HepG2 (cell line): ENCODE data around the gene SIGLEC15. TPM values are rescaled to one million over a fixed set of nuclear protein-coding genes. Genes with fewer than 3 reads are reported as not detected.
"Not testable (repeated sequence)": the region's sequence is repeated elsewhere in the genome, so short reads cannot be mapped to it uniquely, and the experiment has no call there.

ENCODE experiments used
- GFI1 ChIP-seq: sonication (generic); formaldehyde crosslinking; IDR thresholded peaks from 2 replicates; pipeline ENCODE4 v1.5.0; 2020; ENCODE audit warnings: missing genetic modification reagents, mild to moderate bottlenecking, borderline replicate concordance
- NR2F1 ChIP-seq, 2 experiments: fragments of 450-650 bp in 1 of 2; formaldehyde crosslinking in 1 of 2; IDR thresholded peaks; 2 replicates each; pipeline versions ENCODE4 v1.5.0 to v1.6.1; 2016 to 2020; ENCODE audit warnings: mild to moderate bottlenecking in 1 of 2, missing compliant biosample characterization in 1 of 2, missing genetic modification reagents in 1 of 2, moderate library complexity in 1 of 2
- NR2F6 ChIP-seq, 2 experiments: IDR thresholded peaks; 2 replicates each; pipeline ENCODE4 v1.6.1; 2016; ENCODE audit warnings: antibody characterized with exemption in 1 of 2, mild to moderate bottlenecking in 1 of 2
- RXRB ChIP-seq: IDR thresholded peaks from 2 replicates; pipeline ENCODE4 v1.6.1; 2016; ENCODE audit warnings: borderline replicate concordance, missing genetic modification reagents, missing compliant biosample characterization
- ZMYM4 ChIP-seq: sonication (generic); formaldehyde crosslinking; IDR thresholded peaks from 2 replicates; pipeline ENCODE4 v1.8.1; 2023; ENCODE audit warnings: mild to moderate bottlenecking, missing genetic modification reagents
- polyA plus RNA-seq, 8 experiments: library from polyadenylated mRNA; depleted of rRNA in 3 of 8; stranded (reverse) in 7 of 8; unstranded in 1 of 8; fragments of >200 nt; fragmentation: Illumina TruSeq in 4 of 8; extraction: Trizol in 4 of 8; gene quantifications; 2 replicates each; pipeline versions ENCODE4 v1.2.1 to v1.2.3, GENCODE V29; 2011 to 2016; ENCODE audit warnings: low read depth in 4 of 8, missing spikeins in 1 of 8, mixed read lengths in 1 of 8; ENCODE audit not compliant: insufficient read depth in 1 of 8
- total RNA-seq, 5 experiments: library from RNA; depleted of rRNA; stranded (reverse); fragments of >200 nt; fragmentation: Illumina TruSeq; extraction: Trizol; gene quantifications; 2 replicates each; pipeline ENCODE4 v1.2.3, GENCODE V29; 2016; ENCODE audit warnings: low read depth in 1 of 5
- TF ChIP-seq, protein P1 (sequence below), 2 experiments: sonication (generic) in 1 of 2; formaldehyde crosslinking in 1 of 2; IDR thresholded peaks; 2 replicates each; pipeline versions ENCODE4 v1.4.0 to v1.6.1; 2016 to 2020; ENCODE audit warnings: borderline replicate concordance in 1 of 2, low read depth in 1 of 2, mild to moderate bottlenecking in 1 of 2, missing genetic modification reagents in 1 of 2
- TF ChIP-seq, protein P2 (sequence below): sonication (generic); formaldehyde crosslinking; IDR thresholded peaks from 2 replicates; pipeline ENCODE4 v1.5.0; 2020; ENCODE audit warnings: mild to moderate bottlenecking, missing genetic modification reagents, moderate library complexity

The SIGLEC15 gene
- total and polyA plus RNA-seq, 2 of the 13 experiments (the other 11 are each of a cell fraction or from before 2014, with no cell fraction given), result not detected

DNA sequence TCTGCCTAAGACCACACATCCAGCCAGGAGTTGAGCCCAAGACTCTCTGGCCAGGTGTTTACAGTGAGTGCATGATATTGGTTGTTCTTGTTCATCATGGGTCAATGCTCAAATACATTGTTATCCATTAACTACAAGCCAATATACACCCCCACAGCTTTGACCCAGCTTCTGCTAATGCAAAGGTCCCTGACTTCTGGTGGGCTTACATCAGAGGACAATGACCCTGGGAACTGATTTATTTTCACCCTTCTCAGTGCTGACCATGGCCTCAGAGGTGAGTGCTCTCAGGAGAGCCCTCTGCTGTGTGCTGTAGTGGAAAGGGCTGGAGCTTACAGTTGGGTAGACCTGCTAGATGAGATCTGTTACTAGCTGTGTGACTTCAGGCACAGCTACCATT, 10.7 kb upstream of the SIGLEC15 start (continued):
- TF ChIP-seq, protein P1, sequence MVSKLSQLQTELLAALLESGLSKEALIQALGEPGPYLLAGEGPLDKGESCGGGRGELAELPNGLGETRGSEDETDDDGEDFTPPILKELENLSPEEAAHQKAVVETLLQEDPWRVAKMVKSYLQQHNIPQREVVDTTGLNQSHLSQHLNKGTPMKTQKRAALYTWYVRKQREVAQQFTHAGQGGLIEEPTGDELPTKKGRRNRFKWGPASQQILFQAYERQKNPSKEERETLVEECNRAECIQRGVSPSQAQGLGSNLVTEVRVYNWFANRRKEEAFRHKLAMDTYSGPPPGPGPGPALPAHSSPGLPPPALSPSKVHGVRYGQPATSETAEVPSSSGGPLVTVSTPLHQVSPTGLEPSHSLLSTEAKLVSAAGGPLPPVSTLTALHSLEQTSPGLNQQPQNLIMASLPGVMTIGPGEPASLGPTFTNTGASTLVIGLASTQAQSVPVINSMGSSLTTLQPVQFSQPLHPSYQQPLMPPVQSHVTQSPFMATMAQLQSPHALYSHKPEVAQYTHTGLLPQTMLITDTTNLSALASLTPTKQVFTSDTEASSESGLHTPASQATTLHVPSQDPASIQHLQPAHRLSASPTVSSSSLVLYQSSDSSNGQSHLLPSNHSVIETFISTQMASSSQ (IDR thresholded peaks at IDR 0.05; ENCODE audit: low read depth), result peak; percentile 20; the same call in 1 of the 2 replicates
- TF ChIP-seq, protein P1 (CRISPR knock-in tag; IDR thresholded peaks at IDR 0.05; ENCODE audit: borderline replicate concordance), result not testable (repeated sequence)
- TF ChIP-seq ZMYM4 (0 out of 2 replicates have a peak, but pooled peaks have one; percentile 27), RXRB (CRISPR knock-in tag) (peak; percentile 61), NR2F1 (CRISPR knock-in tag; IDR thresholded peaks at IDR 0.05) (peak in 1 of 2 experiments; percentile 11; a peak in 1 of 4 replicates), GFI1 (CRISPR knock-in tag) (peak; percentile 89; the same call in 1 of the 2 replicates), NR2F6 (IDR thresholded peaks at IDR 0.05) (peak; percentile 36)
- TF ChIP-seq, protein P2, sequence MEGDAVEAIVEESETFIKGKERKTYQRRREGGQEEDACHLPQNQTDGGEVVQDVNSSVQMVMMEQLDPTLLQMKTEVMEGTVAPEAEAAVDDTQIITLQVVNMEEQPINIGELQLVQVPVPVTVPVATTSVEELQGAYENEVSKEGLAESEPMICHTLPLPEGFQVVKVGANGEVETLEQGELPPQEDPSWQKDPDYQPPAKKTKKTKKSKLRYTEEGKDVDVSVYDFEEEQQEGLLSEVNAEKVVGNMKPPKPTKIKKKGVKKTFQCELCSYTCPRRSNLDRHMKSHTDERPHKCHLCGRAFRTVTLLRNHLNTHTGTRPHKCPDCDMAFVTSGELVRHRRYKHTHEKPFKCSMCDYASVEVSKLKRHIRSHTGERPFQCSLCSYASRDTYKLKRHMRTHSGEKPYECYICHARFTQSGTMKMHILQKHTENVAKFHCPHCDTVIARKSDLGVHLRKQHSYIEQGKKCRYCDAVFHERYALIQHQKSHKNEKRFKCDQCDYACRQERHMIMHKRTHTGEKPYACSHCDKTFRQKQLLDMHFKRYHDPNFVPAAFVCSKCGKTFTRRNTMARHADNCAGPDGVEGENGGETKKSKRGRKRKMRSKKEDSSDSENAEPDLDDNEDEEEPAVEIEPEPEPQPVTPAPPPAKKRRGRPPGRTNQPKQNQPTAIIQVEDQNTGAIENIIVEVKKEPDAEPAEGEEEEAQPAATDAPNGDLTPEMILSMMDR (CRISPR knock-in tag), result 0 out of 2 replicates have a peak, but pooled peaks have one; percentile 20
- not testable (repeated sequence) for TF ChIP-seq NR2F6 (CRISPR knock-in tag; IDR thresholded peaks at IDR 0.05)
- TF ChIP-seq, all 625 proteins: peak for 10; not testable (repeated sequence) for 615
